GM21447 (cell line): ENCODE measurements around the gene ZNF277.

Source experiments
- ATAC-seq: cut with Tn5 transposase; IDR thresholded peaks from one replicate; pipeline ENCODE4 v1.9.1; 2021; ENCODE audit not compliant: unreplicated experiment

The ZNF277 gene

GRCh38 chr7:112183266-112183665 is 23.2 kb upstream of the ZNF277 start:
- no peak for ATAC-seq

- ATAC-seq = no peak
Observed at GRCh38 chr7:112184455-112184854, 22.0 kb upstream of the ZNF277 start.

GRCh38 chr7:112185005-112185834 is 21.3 kb upstream of the ZNF277 start:
- no peak for ATAC-seq

GRCh38 chr7:112186300-112186699 is 20.2 kb upstream of the ZNF277 start:
- ATAC-seq = no peak

- ATAC-seq = no peak
Observed at GRCh38 chr7:112188257-112188656, 18.2 kb upstream of the ZNF277 start.

- ATAC-seq = no peak
Observed at GRCh38 chr7:112189691-112190090, 16.8 kb upstream of the ZNF277 start.

GRCh38 chr7:112190120-112190519 is 16.4 kb upstream of the ZNF277 start:
- no peak for ATAC-seq

- no peak for ATAC-seq
Observed at GRCh38 chr7:112192236-112193154, 14.0 kb upstream of the ZNF277 start.

- ATAC-seq = no peak
Observed at GRCh38 chr7:112193915-112194502, 12.5 kb upstream of the ZNF277 start.

GRCh38 chr7:112195717-112196116 is 10.8 kb upstream of the ZNF277 start:
- no peak for ATAC-seq

GRCh38 chr7:112197322-112197721 is 9.2 kb upstream of the ZNF277 start:
- no peak for ATAC-seq

- ATAC-seq = no peak
Observed at GRCh38 chr7:112199035-112199655, 7.3 kb upstream of the ZNF277 start.

GRCh38 chr7:112199672-112200071 is 6.8 kb upstream of the ZNF277 start:
- no peak for ATAC-seq

GRCh38 chr7:112201411-112201810 is 5.1 kb upstream of the ZNF277 start:
- no peak for ATAC-seq

- no peak for ATAC-seq
Observed at GRCh38 chr7:112201839-112202238, 4.7 kb upstream of the ZNF277 start.

- no peak for ATAC-seq
Observed at GRCh38 chr7:112202816-112203215, 3.7 kb upstream of the ZNF277 start.

GRCh38 chr7:112203365-112203739 is 3.1 kb upstream of the ZNF277 start:
- ATAC-seq = no peak

- no peak for ATAC-seq
Observed at GRCh38 chr7:112204499-112205342, 1.8 kb upstream of the ZNF277 start.

- ATAC-seq = peak; percentile 5
Observed at GRCh38 chr7:112205343-112206237, 905 bp upstream of the ZNF277 start.
